ENCODE measurements around the gene SERP2.

Gene SERP2

DNA sequence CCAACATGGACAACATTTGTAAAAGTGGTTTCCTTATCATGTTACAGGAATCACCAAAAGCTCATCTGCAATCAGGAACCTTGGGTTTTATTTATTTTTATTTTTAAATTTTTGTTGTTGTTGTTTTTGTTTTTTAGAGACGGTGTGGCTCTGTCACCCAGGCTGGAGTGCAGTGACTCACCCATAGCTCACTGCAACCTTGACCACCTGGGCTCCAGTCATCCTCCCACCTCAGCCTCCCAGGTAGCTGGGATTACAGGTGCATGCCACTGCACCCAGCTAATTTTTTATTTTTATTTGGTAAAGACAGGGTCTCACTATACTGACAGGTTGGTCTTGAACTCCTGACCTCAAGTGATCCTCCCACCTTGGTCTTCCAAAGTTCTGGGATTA is 13.6 kb upstream of the SERP2 start:
- DNase-seq (ENCODE audit: low spot score), result no peak

DNA sequence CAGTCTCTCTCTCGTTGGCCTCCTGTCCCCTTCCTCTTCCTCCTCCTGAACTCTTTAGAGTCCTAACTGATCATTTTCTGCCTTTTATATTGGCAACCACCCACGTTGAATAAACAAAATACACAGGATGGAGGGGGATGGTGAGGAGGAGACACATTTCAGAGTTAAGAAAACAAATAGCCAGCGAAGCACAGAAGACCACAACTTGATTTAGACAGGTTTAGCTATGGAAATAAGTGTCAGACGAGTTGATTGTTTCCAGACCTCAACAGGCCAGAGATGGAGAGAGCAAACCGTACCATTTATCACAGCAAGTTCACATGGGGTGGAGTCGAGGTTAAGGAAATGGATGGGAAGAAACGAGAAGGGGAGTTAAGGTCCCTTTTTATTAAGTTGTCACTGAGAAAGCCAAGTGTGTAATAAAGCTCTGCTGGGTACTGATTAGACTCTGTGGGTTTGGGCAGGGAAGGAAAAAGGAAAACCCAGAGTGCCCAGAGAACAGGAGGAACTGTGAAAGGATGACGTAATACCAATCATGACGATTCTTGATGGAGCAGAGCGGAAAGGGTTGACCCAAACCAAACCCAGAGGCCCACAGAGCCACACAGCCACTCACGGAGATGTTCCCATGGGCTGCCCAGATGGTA is 11.1 kb upstream of the SERP2 start:
- DNase-seq (ENCODE audit: low spot score), result no peak

DNA sequence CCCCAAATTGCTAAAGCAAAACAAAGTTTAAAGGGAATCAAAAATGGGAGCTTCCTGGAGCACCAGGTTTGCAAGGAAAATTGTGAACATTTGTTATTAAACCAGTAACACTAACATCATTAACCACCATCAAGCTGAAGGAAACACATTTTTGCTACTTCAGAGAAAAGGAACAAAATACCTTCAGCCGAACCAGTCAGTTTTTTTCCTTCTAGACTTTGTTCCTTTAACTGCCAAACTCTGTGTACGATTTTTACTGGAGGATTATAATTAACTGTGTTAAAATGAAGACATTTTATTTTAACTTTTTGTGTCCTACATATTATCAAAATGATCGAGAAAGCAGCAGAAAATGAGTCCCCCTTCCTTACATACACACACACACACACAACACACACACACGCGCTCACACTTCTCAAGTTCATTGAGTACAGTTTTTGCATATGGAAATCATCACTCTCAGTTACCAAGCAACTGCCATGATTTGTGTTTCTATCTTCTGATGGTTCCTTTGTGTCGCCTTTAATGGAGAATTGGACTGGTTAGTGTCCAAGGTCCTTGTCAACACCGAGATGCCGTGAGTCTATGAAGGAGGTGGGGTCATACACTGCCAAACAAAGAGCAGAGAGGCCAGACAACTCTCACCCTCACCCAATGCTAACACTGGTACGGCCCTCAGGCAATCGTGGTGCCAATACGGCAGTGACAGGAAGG is 9.8 kb upstream of the SERP2 start:
- no peak for DNase-seq (ENCODE audit: low spot score)

GRCh38 chr13:44364345-44365000 is 9.2 kb upstream of the SERP2 start:
- DNase-seq (ENCODE audit: low spot score), result peak; percentile 45

GRCh38 chr13:44365008-44365407 is 8.6 kb upstream of the SERP2 start:
- DNase-seq (ENCODE audit: low spot score), result peak; percentile 57

GRCh38 chr13:44365899-44366298 is 7.7 kb upstream of the SERP2 start:
- DNase-seq (ENCODE audit: low spot score), result no peak

DNA sequence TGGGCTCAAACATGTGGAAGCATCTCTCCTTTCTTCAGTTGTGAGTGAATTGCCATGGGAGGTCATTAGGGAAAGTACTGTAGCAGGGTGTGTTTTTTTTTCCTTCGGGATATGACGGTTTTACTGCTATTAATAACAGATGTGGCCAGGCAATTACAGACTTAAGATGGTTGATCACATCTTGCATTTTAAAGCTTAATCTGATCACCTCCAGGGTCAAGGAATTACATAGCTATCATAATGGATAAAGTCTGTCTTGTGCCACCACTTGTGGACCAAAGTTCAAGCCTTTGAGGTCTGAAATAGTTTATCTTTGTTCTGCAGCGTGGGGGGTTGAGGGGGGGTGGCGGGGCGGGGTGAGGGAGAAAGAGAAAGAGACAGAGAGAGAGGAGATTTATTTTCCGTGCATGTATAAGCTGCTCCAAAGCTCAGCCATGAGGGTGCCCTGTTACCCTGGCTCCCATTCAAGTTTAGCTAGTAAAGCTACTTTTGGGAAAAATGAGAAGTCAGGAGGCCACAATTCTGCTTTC is 5.5 kb upstream of the SERP2 start:
- peak; percentile 51 for DNase-seq (ENCODE audit: low spot score)

GRCh38 chr13:44368599-44369368 is 4.8 kb upstream of the SERP2 start:
- DNase-seq (ENCODE audit: low spot score), result no peak

- no peak for DNase-seq (ENCODE audit: low spot score)
These were observed 2.2 kb upstream of the SERP2 start for GRCh38 chr13:44371421-44371820.

- DNase-seq (ENCODE audit: low spot score), result no peak
These were observed 400 bp upstream of the SERP2 start for GRCh38 chr13:44373247-44373600.

GRCh38 chr13:44374348-44374712 is 706 bp downstream of the SERP2 start:
- DNase-seq (ENCODE audit: low spot score), result no peak

DNA sequence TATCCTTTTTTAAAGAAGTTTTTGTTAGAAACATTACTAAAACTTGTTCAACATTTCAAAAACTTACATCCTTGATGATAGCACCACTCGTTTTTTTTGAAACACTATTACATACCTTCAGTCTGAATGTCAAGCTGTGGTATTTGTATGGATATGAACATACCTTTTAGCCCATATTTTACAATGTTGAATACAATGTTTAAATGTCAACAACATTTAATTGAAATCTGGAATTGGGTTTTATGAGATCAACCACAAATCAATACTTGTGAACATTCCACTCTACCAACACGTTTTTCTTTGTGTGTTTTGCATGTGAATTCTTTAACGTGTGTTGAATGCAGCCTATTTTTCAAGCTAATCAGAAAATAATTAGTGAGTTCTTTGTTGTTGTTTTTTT is 4.7 kb downstream of the SERP2 start:
- no peak for DNase-seq (ENCODE audit: low spot score)

- DNase-seq (ENCODE audit: low spot score), result no peak
These were observed 6.3 kb downstream of the SERP2 start for GRCh38 chr13:44379885-44380284.

DNA sequence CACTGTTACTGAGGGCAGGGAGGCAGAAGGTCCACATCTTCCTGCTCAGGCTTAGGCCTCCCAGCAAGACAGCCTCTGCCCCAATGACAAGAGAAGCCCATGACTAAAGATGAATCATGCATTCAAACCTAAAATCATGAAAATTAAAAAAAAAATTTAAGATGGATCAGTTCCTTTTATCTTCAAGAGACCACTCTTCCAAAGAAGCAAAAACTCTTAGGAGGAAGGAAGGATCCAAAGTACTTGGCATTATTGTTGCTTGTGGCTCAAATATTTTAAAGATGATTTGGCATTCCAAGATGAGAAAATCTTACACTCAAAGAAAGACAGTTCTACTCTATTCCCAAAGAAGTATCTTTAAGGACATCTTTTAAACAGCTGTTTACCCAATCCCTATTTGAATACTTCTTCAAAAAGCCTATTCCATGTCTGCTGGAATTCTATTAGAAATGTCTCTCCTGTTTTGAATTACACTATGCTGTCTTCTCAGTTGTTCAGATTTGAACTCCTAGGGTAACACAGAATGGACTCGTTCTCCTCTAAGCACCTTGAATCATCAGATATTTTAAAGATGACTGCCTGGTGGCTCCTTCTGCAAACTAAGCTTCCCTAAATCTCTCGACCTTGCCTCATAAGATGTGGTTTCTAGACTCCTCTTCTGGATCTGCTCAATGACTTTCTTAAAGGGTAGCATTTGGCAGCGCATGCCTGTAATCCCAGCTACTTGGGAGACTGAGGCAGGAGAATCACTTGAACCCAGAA is 7.0 kb downstream of the SERP2 start:
- peak; percentile 39 for DNase-seq (ENCODE audit: low spot score)

- no peak for DNase-seq (ENCODE audit: low spot score)
These were observed 9.1 kb downstream of the SERP2 start for GRCh38 chr13:44382635-44383145.

GRCh38 chr13:44383945-44384344 is 10.3 kb downstream of the SERP2 start:
- DNase-seq (ENCODE audit: low spot score), result no peak

- DNase-seq (ENCODE audit: low spot score), result no peak
These were observed 11.2 kb downstream of the SERP2 start for GRCh38 chr13:44384778-44385177.

- no peak for DNase-seq (ENCODE audit: low spot score)
These were observed 11.8 kb downstream of the SERP2 start for GRCh38 chr13:44385401-44385800.

DNA sequence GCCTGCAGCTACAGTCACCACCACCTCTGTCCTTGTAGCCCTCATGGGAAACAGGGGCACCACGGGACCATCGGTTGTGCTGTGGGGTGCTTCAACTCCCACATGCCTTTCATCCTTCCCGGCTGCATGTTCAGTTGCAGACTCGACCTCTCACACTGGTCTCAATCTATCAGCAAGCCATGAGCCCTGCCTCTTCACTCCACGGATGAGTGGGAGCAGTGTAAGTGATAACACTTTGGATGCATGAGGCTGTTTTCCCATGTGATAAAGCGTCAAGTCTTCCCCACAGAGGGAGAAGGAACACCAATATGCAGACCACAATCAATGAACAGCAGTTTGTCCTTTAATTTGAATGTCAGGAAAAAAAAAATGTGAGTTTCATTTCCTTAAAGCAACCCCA is 12.2 kb downstream of the SERP2 start:
- no peak for DNase-seq (ENCODE audit: low spot score)

DNA sequence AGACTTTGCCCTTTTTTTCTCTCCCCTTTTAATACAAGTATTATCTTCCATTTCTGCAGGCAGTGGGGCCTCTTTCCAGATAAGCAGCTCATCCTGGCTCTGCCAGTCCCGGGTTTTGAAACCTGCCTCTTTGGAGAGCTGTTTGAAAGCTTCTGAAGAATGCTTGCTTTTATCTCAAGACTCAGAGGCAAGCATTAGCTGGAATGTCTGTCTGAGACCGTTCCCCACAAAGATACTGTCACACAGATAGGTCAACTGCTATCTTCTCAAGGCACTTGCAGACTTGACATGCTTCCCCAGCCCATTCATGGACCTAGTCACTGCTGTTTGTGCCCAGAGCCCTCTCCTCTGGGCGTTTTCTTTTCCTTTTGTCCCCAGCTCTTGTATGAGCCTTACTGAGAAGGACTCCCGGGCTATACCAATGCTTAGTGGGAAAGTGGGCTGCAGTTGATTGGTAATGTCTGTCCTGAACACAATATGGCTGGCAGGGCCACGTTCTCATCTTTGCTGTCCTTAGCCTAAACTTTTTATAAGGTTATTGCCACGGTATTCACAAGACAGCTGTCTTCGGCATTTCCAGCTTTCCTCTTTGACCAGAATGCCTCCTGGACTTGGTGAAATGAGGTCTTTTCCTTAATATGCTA is 13.4 kb downstream of the SERP2 start:
- no peak for DNase-seq (ENCODE audit: low spot score)

GRCh38 chr13:44388427-44389059 is 14.9 kb downstream of the SERP2 start:
- DNase-seq (ENCODE audit: low spot score), result no peak
